Measurements from ENCODE around the gene FKBP6.
"Not testable (repeated sequence)": the region's sequence is repeated elsewhere in the genome, so short reads cannot be mapped to it uniquely, and the experiment has no call there.

The FKBP6 gene

DNA sequence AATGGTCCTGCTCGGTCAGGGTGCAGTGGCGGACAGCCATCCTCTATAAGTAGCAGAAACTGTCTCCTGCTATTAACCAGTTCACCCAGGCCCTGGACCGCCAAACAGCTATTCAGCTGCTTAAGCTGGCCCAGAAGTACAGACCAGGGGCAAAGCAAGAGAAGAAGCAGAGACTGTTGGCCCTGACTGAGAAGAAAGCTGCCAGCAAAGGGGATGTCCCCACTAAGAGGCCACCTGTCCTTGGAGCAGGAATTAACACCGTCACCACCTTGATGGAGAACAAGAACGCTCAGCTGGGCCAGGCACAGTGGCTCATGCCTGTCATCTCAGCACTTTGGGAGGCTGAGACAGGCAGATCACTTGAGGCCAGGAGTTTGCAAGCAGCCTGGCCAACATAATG lies 13.7 kb upstream of the FKBP6 start:
- TF ChIP-seq ZNF274 (IDR thresholded peaks at IDR 0.05; ENCODE audit: low read depth, low read length): no peak
- no peak overlapping the region for H3K4me3 ChIP-seq (ENCODE audit: low read length)

DNA sequence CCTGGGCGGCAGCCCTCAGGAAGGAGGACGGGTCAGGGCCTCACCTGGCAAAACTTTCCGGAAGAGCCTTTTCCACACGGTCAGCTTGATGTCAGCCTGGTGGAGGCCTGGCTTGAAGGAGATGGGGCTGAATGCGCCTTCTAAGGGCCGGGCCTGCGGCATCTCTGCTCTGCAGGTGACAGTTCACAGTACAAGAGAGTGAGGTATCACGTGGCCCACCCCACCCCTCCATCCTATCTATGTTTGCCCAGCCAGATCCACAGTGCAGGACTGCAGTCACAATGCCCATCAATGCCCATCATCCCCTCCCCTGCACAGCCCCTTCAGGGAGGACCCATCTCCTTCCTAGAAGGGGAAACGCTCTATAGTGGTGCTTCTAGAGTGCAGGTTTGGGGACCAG lies 11.4 kb upstream of the FKBP6 start:
- TF ChIP-seq ZNF274 (IDR thresholded peaks at IDR 0.05; ENCODE audit: low read depth, low read length): no peak
- no peak overlapping the region for H3K4me3 ChIP-seq (ENCODE audit: low read length)

- not testable (repeated sequence) for H3K4me3 ChIP-seq (ENCODE audit: low read length)
These were observed 9.2 kb upstream of the FKBP6 start for GRCh38 chr7:73318656-73319204.

DNA sequence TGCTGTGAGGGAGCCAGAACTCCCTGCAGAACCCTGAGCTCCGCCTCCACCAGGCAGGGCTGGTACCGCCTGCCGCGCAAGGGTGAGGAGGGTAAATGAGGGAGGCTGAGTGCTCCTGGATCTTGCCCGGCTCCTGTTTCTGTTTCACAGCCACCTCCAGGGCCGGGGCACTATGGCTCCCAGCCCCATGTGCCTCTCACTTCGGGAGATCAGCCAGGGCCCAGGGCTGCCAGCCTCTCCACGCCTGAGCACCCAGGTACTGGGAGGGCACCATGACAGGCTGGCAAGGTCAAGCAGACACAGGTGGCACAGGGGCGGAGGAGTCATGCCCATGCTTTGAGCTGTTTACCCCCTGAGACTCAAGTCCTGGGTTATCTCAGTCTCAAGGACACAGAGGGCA lies 8.4 kb upstream of the FKBP6 start:
- H3K4me3 ChIP-seq (ENCODE audit: low read length): not testable (repeated sequence)

- H3K4me3 ChIP-seq (ENCODE audit: low read length): not testable (repeated sequence)
These were observed 8.0 kb upstream of the FKBP6 start for GRCh38 chr7:73320009-73320408.

DNA sequence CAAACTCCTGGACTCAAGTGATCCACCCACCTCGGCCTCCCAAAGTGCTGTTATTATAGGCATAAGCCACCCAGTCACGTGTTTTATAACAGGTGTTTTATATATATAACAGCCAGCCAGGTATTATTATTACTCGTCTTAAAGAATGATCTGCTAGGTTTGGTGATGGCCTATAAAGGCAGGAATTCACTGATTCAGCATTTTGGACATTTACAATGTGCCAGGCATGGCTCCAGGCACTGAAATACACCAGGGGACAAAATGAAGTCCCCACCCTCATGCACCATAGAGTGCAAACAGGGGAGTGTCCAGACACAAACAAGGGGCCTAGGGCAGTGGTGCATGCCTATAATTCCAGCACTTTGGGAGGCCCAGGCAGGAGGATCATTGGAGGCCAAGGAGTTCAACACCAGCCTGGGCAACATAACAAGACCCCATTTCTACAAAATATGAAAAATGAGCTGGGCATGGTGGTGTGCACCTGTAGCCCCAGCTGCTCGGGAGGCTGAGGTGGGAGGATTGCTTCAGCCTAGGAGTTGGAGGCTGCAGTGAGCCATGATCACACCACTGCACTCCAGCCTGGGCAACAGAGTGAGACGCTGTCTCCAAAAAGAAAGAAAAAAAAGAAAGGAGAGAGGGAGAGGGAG lies 4.4 kb upstream of the FKBP6 start:
- H3K4me3 ChIP-seq (ENCODE audit: low read length): not testable (repeated sequence)

- H3K4me3 ChIP-seq (ENCODE audit: low read length): not testable (repeated sequence)
These were observed 3.7 kb upstream of the FKBP6 start for GRCh38 chr7:73324081-73324845.

DNA sequence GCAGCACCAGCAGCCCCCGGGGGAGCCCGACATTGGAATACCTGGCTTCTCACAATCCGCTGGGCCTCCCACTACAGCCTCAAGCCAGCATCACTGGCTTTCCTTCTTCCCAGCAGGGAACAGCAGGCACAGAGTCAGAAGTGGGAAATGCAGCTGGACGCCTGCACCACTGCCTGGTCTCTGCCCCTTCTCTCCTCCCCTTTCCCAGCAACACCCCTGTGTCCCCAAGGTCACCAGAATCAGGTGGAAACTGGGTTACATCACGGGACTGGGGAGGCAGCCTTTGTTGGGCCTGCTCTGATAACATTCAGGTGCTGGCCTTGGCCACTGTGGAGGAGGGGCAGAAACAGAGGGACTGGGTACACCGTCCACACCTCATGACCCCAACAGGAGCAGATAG lies 2.5 kb upstream of the FKBP6 start:
- H3K4me3 ChIP-seq (ENCODE audit: low read length): not testable (repeated sequence)

GRCh38 chr7:73327449-73327848 lies 512 bp upstream of the FKBP6 start:
- not testable (repeated sequence) for H3K4me3 ChIP-seq (ENCODE audit: low read length)

GRCh38 chr7:73328696-73329095 lies 735 bp downstream of the FKBP6 start:
- H3K4me3 ChIP-seq (ENCODE audit: low read length): no peak overlapping the region
- no peak for TF ChIP-seq ZNF274 (IDR thresholded peaks at IDR 0.05; ENCODE audit: low read depth, low read length)

- no peak for TF ChIP-seq ZNF274 (IDR thresholded peaks at IDR 0.05; ENCODE audit: low read depth, low read length)
- H3K4me3 ChIP-seq (ENCODE audit: low read length): no peak overlapping the region
These were observed 2.1 kb downstream of the FKBP6 start for GRCh38 chr7:73329861-73330581.

DNA sequence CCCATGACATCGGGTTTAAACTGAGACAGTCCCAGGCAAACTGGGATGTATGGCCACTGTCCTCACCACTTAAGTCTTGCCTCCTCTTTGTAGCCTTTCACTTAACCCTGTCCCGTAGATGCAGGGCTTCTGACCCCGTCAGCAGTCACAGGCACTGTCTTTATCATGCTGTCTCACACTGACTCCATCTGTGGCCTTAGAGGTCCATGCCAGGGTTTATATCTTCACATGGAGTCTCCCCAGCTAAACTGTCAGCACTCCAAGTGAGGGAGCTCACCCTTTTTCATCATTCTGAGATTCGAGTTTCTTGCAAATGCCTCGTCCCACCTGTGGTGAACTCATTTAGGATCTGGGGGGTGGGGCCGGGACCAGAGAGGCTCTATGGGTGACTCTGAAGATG lies 2.8 kb downstream of the FKBP6 start:
- no peak for TF ChIP-seq ZNF274 (IDR thresholded peaks at IDR 0.05; ENCODE audit: low read depth, low read length)
- H3K4me3 ChIP-seq (ENCODE audit: low read length): no peak overlapping the region

GRCh38 chr7:73332447-73332846 lies 4.5 kb downstream of the FKBP6 start:
- no peak for TF ChIP-seq ZNF274 (IDR thresholded peaks at IDR 0.05; ENCODE audit: low read depth, low read length)
- H3K4me3 ChIP-seq (ENCODE audit: low read length): no peak overlapping the region

GRCh38 chr7:73338321-73338720 lies 10.4 kb downstream of the FKBP6 start:
- TF ChIP-seq ZNF274 (IDR thresholded peaks at IDR 0.05; ENCODE audit: low read depth, low read length): no peak
- no peak overlapping the region for H3K4me3 ChIP-seq (ENCODE audit: low read length)

DNA sequence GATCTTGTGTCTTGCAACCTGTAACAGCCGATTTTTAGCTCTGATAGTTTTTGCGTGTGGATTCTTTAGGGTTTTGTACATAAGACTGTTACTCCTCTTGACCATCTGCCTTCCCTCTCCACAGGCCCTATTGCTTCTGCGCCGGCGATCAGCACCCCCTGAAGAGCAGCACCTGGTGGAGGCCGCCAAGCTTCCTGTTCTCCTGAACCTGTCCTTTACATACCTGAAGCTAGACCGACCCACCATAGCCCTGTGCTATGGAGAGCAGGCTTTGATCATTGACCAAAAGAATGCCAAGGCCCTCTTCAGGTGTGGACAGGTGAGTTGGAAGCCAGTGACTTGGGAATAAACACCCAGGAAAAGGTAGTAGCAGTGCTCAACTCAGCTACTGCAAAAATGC lies 12.6 kb downstream of the FKBP6 start:
- no peak overlapping the region for H3K4me3 ChIP-seq (ENCODE audit: low read length)
- no peak for TF ChIP-seq ZNF274 (IDR thresholded peaks at IDR 0.05; ENCODE audit: low read depth, low read length)
